ENCODE results near the gene IFNA5.

GRCh38 chr9:21311889-21312288, 6.8 kb upstream of the IFNA5 start:
- TF ChIP-seq EP300 (IDR thresholded peaks at IDR 0.05) (no peak), CTCF (IDR thresholded peaks at IDR 0.05) (no peak), POLR2AphosphoS5 (IDR thresholded peaks at IDR 0.05) (no peak), POLR2A (IDR thresholded peaks at IDR 0.05) (no peak)
